Measurements from ENCODE around the gene DRAXIN.

Gene DRAXIN

DNA sequence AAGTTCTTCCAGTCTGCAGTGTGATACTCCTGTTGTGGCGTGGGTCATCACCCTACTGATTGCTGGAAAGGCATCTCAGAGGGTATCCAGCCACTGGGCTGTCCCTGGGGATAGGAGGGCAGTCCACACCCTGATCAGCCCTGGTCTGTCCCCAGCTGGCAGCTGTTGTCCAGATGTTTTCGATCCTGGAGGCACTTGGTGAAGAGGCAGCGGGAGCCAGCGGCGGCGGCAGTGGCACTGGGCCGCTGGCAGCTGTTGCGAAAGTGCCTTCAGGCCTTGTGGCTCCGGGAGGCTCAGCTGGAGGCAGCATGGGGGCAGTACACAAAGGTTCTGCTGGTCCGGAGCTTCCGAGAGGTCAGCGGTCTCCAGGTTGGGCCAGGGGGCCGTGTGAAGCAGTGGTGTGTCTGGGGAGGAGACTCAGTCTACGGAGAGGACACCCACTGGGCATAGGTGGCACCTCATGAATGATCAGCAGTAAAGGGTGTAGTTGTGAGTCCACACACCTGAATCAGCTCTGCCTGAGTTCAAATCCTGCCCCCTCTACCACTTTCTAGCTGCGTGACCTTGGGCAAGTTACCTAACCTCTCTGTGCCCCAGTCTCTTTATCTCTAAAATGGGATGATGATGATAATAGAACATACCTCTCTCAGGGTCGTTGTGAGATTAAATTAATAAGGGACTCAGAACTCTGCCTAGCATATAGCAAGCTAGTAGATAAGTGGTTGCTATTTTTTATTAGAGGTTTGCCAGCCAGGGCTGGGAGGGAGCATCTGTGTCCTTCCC lies 76.6 kb downstream of the DRAXIN start:
- DNase-seq (ENCODE audit: insufficient read length, low spot score) (no peak), FAIRE-seq (no peak)
- TF ChIP-seq POLR2A (IDR thresholded peaks at IDR 0.05; ENCODE audit: low read depth, low read length), result no peak

DNA sequence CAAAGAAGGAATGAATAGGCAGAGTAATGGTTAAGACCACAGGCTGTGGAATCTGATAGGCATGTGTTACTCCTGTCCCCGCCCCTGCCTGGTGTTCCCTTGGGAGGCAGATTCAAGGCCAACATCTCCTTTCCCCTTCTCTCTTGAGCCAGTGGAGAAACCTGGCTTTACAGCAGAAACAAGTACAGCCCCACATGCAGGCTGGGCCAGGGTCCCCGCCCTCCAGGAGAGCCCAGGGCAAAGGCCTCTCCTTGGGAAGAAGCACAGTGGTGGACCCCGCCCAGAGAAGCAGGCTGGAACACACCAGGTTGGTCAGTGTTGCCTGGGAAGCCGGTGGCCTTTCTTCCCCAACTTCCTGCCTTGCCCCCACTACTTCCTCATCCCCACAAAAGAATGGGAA lies 77.3 kb downstream of the DRAXIN start:
- DNase-seq (ENCODE audit: insufficient read length, low spot score) (no peak), FAIRE-seq (no peak)
- no peak for TF ChIP-seq POLR2A (IDR thresholded peaks at IDR 0.05; ENCODE audit: low read depth, low read length)

DNA sequence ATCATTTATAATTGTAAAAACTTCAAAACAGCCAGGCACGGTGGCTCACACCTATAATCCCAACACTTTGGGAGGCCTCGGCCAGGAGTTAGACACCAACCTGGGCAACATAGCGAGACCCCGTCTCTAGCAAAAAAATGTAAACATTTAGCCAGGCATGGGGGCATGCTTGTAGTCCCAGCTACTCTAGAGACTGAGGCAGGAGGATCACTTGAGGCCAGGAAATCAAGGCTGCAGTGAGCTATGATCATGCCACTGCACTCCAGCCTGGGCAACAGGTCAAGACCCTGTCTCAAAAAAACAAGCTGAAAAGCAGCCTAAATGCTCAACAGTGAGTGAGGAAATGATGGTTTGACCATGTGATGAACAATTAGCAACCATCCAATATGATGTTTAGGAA lies 77.8 kb downstream of the DRAXIN start:
- no peak for DNase-seq (ENCODE audit: insufficient read length, low spot score)
- no peak for FAIRE-seq
- TF ChIP-seq POLR2A (IDR thresholded peaks at IDR 0.05; ENCODE audit: low read depth, low read length), result no peak

DNA sequence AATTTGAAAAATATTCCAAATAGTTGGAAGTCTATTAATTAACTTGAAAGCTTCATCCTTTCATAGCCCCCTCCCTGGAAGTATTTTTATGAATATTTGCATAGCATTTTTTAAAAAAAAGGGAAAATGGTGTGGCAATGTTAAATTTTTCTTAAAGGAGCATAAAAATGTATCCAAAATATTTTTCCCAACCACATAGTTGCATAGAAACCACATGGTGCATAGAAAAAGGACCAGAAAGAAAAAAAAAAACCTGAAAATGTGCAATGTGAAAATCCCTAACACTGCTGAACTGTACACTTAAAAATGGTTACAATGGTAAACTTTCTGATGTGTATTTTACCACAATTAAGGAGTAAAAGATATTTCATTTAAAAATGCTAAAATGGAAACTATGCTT lies 78.5 kb downstream of the DRAXIN start:
- DNase-seq (ENCODE audit: insufficient read length, low spot score) (no peak), FAIRE-seq (no peak)
- TF ChIP-seq POLR2A (IDR thresholded peaks at IDR 0.05; ENCODE audit: low read depth, low read length), result no peak

DNA sequence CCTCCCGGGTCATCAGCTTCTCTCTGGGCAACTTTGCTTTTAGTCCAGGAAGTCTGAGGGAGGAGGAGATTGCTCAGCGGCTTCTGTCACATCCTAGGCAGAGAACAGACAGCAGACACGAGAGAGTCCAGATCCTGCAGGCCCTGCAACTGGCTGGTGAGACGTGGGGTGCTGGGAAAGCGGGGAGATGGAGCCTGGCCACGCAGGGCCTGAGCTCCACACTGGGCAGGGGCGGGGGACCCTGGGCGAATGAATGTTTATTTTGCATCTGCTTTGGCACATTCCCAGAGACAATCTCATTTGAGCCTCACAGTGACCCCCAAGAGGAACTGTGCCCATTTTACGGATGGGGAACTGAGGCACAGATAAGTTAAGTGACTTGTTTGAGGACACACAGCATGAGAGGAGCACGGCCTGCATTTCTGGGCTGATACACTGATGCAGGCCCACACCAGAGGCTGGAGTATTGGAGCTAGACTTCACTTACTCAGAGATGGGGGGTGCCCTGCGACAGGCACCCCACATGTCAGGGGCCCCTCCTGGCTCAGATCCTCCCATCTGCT lies 80.1 kb downstream of the DRAXIN start:
- TF ChIP-seq POLR2A (IDR thresholded peaks at IDR 0.05; ENCODE audit: low read depth, low read length), result no peak
- DNase-seq (ENCODE audit: insufficient read length, low spot score) (no peak), FAIRE-seq (no peak)

DNA sequence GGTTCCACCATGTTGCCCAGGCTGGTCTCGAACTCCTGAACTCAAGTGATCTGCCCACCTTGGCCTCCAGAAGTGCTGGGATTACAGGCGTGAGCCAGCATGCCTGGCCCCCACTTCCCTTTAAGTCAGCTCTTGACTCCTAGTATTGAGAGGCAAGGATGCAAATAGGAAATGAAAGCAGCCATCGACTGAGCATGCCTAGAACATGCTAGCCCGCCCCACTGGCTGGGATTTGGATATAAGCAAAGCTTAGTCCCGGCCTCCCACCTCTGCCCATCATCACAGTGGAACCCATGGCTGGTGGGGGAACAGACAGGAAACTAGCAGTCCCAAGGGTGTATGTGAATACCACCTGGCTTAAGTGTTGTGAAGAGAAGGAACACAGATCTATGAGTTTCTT lies 80.9 kb downstream of the DRAXIN start:
- TF ChIP-seq POLR2A (IDR thresholded peaks at IDR 0.05; ENCODE audit: low read depth, low read length), result no peak
- DNase-seq (ENCODE audit: insufficient read length, low spot score), result no peak

DNA sequence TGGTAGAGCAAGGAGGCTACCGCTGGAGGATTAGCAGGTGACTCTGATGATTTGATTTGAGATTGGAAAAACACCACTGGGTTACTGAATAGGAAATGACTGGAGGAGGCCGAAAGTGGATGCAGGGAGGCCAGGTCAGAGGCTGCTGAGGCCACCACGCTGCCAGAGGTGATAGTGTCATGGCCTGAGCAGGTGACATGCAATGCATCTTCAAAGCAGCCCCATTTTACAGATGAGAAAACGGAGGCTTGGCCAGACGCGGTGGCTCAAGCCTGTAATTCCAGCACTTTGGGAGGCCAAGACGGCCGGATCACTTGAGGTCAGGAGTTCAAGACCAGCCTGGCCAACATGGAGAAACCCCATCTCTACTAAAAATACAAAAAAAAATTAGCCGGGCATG lies 83.2 kb downstream of the DRAXIN start:
- TF ChIP-seq POLR2A (IDR thresholded peaks at IDR 0.05; ENCODE audit: low read depth, low read length), result no peak
- DNase-seq (ENCODE audit: insufficient read length, low spot score) (no peak), FAIRE-seq (no peak)

More for the DNA sequence above, 80.9 kb downstream of the DRAXIN start:
- FAIRE-seq, result no peak
